ENCODE measurements around the gene UBL3.

DNA sequence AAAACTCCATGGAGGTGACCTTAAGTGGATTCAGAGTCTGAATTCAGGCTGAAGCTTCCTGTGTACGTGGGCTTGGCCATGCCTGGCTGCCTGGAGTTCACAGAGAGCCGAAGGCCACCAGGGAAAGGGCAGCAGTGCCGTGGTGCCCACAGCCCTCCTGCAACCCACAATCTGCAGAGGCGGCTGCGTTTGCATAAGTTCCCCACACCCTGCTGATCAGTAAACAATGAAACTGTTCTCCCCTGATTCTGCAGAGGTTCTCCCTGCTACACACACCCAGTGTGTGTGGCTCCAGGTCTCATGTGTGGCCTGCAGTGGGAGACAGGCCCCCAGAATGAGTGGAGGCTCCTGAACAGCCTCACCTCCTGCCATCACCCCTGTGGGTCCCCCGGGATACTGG lies 128.0 kb downstream of the UBL3 start:
- TF ChIP-seq, protein P1, sequence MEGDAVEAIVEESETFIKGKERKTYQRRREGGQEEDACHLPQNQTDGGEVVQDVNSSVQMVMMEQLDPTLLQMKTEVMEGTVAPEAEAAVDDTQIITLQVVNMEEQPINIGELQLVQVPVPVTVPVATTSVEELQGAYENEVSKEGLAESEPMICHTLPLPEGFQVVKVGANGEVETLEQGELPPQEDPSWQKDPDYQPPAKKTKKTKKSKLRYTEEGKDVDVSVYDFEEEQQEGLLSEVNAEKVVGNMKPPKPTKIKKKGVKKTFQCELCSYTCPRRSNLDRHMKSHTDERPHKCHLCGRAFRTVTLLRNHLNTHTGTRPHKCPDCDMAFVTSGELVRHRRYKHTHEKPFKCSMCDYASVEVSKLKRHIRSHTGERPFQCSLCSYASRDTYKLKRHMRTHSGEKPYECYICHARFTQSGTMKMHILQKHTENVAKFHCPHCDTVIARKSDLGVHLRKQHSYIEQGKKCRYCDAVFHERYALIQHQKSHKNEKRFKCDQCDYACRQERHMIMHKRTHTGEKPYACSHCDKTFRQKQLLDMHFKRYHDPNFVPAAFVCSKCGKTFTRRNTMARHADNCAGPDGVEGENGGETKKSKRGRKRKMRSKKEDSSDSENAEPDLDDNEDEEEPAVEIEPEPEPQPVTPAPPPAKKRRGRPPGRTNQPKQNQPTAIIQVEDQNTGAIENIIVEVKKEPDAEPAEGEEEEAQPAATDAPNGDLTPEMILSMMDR (IDR thresholded peaks at IDR 0.05): no peak
- no peak for TF ChIP-seq EP300 (IDR thresholded peaks at IDR 0.05)

Data from ovary (tissue), 3 donors.